SKM-1 treated with dmso at 0.1 percent for 144 hours (cell line): ENCODE results near the gene BCAS4.

Experiments used
- DNase-seq: peaks from one replicate; lab custom pipeline; 2025; ENCODE audit not compliant: unreplicated experiment; lab: John Stamatoyannopoulos, UW

Gene BCAS4

GRCh38 chr20:50821257-50821921 is 26.5 kb downstream of the BCAS4 start:
- no peak for DNase-seq

- no peak for DNase-seq
Observed at GRCh38 chr20:50821994-50822393, 27.1 kb downstream of the BCAS4 start.

DNA sequence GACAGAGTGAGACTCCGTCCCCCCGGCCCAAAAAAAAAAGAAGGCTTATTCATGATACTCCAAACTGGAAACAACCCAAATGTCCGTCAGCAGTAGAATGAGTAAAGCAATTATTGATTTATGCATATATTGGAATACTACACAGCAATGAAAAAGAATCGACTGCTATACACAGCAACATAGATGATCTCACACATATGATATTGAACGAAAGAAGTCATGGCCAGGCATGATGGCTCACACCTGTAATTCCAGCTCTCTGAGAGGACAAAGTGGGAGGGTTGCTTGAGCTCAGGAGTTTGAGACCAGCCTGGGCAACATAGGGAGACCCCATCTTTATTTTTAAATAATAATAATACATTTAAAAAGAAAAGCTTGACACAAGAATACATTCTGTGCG is 28.5 kb downstream of the BCAS4 start:
- no peak for DNase-seq

DNA sequence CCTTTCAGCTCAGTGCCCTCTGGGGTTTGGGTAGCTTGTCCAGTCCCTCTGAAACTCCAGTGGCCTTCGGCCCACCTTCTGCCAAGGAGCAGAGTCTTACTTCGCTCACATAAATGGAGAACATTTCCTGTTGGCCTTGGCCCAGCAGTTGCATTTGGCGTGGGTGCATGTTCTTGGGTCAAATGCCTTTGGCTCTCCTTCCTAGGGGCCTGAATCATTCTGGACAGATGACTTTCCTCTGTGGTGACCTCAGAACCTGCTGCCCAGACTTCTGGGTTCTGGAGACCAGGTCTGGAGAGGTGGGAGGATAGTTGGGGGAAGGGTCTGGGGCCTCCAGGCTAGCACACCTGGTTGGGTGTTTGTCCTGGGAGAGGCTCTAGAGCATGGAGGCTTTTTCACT is 29.3 kb downstream of the BCAS4 start:
- no peak for DNase-seq

DNA sequence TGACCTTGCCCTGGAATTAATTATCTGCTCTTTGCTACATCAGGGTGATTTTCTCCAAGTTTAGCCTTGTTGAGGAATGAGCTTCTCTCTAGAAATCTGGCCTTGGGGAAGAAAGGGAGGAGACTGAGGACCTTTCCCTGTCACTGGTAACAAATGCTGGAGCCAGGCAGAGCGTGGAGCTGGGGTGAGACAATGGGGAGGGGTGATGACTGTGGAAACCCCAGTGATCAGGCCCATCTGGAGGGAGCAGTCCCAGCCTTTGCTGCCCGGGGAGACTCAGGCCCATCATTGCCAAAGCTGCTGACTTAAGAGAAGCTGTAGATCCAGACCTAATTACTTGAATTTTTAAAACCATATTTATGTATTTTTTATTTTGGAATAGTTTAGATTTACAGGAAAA is 31.3 kb downstream of the BCAS4 start:
- DNase-seq = no peak

DNA sequence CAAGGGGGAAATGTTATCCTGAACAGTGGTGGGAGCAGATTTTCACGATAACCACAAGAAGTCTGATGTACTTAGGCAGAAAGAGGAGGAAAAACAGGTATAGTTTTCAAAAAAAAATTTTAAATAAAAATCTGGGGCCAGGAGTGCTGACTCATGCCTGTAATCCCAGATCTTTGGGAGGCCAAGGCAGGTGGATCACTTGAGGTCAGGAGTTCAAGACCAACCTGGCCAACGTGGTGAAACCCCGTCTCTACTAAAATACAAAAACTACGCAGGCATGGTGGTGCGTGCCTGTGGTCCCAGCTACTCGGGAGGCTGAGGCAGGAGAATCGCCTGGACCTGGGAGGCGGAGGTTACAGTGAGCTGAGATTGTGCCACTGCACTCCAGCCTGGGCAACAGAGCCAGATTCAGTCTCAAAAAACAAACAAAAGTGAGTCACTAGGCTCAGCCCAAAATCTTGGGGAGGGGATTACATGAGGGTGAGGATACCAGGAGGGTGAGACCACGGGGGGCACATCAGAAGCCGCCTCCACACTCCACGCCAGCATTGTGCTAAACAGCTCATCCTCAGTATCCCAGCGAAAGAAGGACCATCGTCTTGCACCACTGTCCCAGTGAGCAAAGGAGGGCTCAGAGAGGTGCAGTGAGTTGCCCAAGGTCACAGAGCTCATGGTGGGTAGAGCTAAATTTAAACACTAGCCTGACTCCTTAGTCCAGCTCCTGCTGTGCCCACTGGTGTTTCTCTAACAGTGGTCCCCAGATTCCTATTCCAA is 33.7 kb downstream of the BCAS4 start:
- DNase-seq = no peak

DNA sequence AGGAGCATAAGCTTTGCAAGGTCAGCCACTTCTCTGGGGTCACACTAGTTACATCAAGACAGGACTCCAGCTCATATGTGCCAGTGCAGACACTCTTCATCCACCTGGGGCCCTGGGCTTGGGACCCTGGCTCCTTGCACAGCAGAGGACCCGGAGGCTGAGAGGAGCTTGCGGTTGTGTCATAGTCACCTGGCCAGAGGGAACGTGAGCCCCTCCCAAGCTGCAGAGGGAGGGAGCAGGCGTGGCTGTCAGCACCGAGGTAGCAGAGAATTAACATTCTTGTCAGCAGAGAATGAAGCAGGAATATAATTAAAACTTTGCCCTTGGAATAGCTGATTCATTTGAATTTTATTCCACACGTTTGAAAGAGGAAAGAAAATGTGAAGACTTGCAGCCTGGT is 36.8 kb downstream of the BCAS4 start:
- no peak for DNase-seq

- no peak for DNase-seq
Observed at GRCh38 chr20:50834599-50835005, 39.7 kb downstream of the BCAS4 start.

GRCh38 chr20:50837532-50838321 is 42.9 kb downstream of the BCAS4 start:
- DNase-seq = no peak

GRCh38 chr20:50838322-50838625 is 43.4 kb downstream of the BCAS4 start:
- DNase-seq = no peak

DNA sequence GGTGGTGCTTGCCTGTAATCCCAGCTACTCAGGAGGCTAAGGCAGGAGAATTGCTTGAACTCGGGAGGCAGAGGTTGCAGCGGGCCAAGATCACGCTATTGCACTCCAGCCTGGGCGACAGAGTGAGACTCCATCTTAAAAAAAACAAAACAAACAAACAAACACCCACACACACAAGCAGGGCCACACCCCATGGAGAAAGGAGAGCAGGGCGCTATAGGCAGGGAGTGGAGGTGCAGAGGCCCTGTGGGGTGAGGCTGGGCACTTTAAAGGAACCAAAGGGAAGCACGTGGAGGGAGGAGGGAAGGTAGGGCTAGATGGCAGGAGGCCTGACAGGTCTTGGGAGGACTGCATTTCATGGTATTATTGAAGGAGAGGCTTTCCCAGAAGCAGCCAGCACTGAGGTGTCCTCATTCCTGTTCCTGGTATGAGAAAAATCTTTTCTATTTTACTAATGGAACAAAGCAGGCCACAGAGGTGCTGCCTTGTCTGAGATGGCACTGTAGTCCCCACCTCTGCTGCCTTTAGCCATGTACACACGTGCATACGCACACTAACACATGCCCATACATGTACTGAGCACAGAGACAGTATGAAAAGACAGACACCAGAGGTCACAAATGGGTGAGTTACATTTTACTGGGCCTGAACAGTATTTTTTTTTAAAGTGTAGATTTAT is 44.0 kb downstream of the BCAS4 start:
- DNase-seq = no peak

- no peak for DNase-seq
Observed at GRCh38 chr20:50842821-50843220, 48.0 kb downstream of the BCAS4 start.

DNA sequence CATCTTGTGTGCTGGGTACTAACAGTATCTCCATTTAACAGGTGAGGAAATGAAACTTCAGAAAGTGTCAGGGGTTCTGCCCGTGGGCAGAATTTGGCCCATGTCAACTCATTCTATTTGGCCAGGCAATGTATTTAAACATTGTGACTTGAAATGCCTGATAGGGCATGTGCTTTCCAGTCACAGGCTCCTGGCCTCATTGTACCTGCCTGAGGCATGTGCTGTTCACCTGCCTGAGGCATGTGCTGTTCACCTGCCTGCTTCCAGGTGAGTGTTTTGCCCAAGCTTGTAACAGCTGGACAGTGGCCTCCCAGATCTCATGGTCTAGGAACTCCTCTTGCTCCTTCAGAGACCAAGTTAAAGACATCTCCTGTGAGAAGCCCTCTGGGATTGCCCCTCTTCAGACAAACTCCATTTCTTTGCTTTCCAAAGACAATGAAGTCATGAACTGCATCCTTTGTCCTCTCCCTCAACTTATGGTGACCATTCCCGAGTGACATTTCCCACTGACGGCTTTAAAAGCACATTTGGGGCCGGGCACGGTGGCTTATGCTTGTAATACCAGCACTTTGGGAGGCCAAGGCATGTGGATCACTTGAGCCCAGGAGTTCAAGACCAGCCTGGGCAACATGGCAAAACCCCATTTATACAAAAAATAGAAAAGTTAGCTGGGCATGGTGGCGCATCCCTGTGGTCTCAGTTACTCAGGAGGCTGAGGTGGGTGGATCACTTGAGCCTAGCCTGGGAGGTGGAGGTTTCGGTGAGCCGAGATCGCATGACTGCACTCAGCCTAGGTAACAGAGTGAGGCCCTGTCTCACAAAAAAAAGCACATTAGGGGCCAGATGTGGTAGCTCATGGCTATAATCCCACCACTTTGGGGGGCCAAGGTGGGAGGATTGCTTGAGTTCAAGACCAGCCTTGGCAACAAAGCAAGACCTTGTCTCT is 48.7 kb downstream of the BCAS4 start:
- DNase-seq = no peak

GRCh38 chr20:50844430-50845100 is 49.7 kb downstream of the BCAS4 start:
- DNase-seq = no peak

GRCh38 chr20:50845566-50846215 is 50.8 kb downstream of the BCAS4 start:
- no peak for DNase-seq

DNA sequence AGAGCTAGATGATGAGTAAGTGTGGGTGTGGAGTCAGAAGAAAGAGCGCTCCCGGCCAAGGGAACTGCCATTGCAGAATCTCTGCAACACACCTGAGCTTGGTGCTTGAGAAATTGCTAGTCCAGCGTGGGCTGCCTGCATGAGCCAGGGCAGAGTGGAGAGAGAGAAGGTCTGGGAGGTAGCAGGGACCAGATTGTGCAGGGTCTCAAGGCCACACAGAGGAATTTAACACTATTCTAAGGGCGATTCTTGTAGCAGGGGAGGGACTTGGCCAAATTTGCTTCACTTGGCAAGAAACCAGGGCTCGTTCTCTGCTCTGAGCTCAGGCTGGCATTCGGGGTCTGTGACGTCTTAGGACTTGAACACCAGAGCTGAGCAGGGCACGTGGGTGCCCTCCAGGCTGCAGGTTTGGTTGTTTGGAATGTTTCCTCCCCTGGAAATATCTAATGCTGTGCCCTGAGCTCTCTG is 53.5 kb downstream of the BCAS4 start:
- no peak for DNase-seq

- no peak for DNase-seq
Observed at GRCh38 chr20:50848846-50849673, 54.2 kb downstream of the BCAS4 start.

GRCh38 chr20:50850721-50851286 is 55.9 kb downstream of the BCAS4 start:
- DNase-seq = no peak
